CD14-positive monocyte (primary cell): Measurements from ENCODE around the gene CA10. TPM values are rescaled to one million over a fixed set of nuclear protein-coding genes. Genes with fewer than 3 reads are reported as not detected.

Source experiments
- DNase-seq, 3 donors: peaks; one replicate each; pipeline ENCODE4 v3.0.0-alpha.2; 2011 to 2022
- H2AFZ ChIP-seq: 2 replicates; pipeline ENCODE4 v1.6.0; 2012; ENCODE audit warnings: mild to moderate bottlenecking, low read depth, low read length, inconsistent platforms; ENCODE audit not compliant: insufficient read depth, poor library complexity, severe bottlenecking
- H3K27ac ChIP-seq, 2 donors: 1 replicate in 1 of 2; 2 replicates in 1 of 2; pipeline ENCODE4 v1.5.1; 2012 to 2013; ENCODE audit warnings: low read length in 2 of 2, control low read depth in 1 of 2, inconsistent platforms in 1 of 2, low read depth in 1 of 2, mild to moderate bottlenecking in 1 of 2
- H3K27me3 ChIP-seq, 2 donors: one replicate each; pipeline versions ENCODE4 v1.6.0 to v1.6.1; 2011 to 2013; ENCODE audit warnings: low read length in 2 of 2; ENCODE audit not compliant: control insufficient read depth in 2 of 2, insufficient read depth in 2 of 2
- H3K36me3 ChIP-seq, 2 donors: replicated peaks in 1 of 2; 1 replicate in 1 of 2; 2 replicates in 1 of 2; pipeline versions ENCODE4 v1.5.1 to v1.6.1; 2012 to 2013; ENCODE audit warnings: low read length in 2 of 2, control low read depth in 1 of 2, inconsistent platforms in 1 of 2, mild to moderate bottlenecking in 1 of 2; ENCODE audit not compliant: insufficient read depth in 2 of 2, control insufficient read depth in 1 of 2
- H3K4me1 ChIP-seq, 2 donors: 1 replicate in 1 of 2; 2 replicates in 1 of 2; pipeline versions ENCODE4 v1.5.1 to v1.6.1; 2012 to 2013; ENCODE audit warnings: low read length in 2 of 2, control low read depth in 1 of 2, inconsistent platforms in 1 of 2, mild to moderate bottlenecking in 1 of 2, moderate library complexity in 1 of 2; ENCODE audit not compliant: insufficient read depth in 2 of 2, control insufficient read depth in 1 of 2
- H3K4me2 ChIP-seq: replicated peaks from 2 replicates; pipeline ENCODE3; 2012; ENCODE audit warnings: low read length, moderate library complexity, mild to moderate bottlenecking; ENCODE audit not compliant: poor library complexity, severe bottlenecking; ENCODE audit errors: extremely low read depth
- H3K4me3 ChIP-seq, 3 experiments: fragments of 200-600 bp in 1 of 3; sonication (generic) in 1 of 3; replicated peaks in 1 of 3; 1 replicate in 2 of 3; 2 replicates in 1 of 3; pipeline ENCODE4 v1.5.1; 2011 to 2013; ENCODE audit warnings: low read length in 3 of 3, mild to moderate bottlenecking in 3 of 3, control low read depth in 2 of 3, low read depth in 2 of 3, inconsistent platforms in 1 of 3, moderate library complexity in 1 of 3
- H3K79me2 ChIP-seq: 2 replicates; pipeline ENCODE4 v1.6.0; 2012; ENCODE audit warnings: mild to moderate bottlenecking, control low read depth, inconsistent platforms, low read length, moderate library complexity; ENCODE audit not compliant: insufficient read depth
- H3K9ac ChIP-seq: 2 replicates; pipeline ENCODE4 v1.6.0; 2017; ENCODE audit warnings: low read length, mild to moderate bottlenecking; ENCODE audit not compliant: insufficient read depth, poor library complexity, severe bottlenecking
- H3K9me3 ChIP-seq, 2 donors: replicated peaks in 1 of 2; 1 replicate in 1 of 2; 2 replicates in 1 of 2; pipeline versions ENCODE4 v1.5.1 to v1.6.1; 2012 to 2013; ENCODE audit warnings: low read length in 2 of 2, control low read depth in 1 of 2; ENCODE audit not compliant: control insufficient read depth in 1 of 2, insufficient read depth in 1 of 2
- H4K20me1 ChIP-seq: 2 replicates; pipeline ENCODE4 v1.6.0; 2012; ENCODE audit warnings: mild to moderate bottlenecking, low read length, control low read depth, moderate library complexity; ENCODE audit not compliant: insufficient read depth
- H3K27ac Mint-ChIP-seq, 7 donors: one replicate each; pipeline ENCODE4 v1.8.0; 2020; ENCODE audit warnings: mild to moderate bottlenecking in 7 of 7, mixed read lengths in 7 of 7, moderate library complexity in 6 of 7, inconsistent platforms in 2 of 7
- H3K27me3 Mint-ChIP-seq, 3 donors: one replicate each; pipeline ENCODE4 v1.8.0; 2021 to 2022; ENCODE audit warnings: low read depth in 3 of 3, mild to moderate bottlenecking in 3 of 3, mixed read lengths in 3 of 3, moderate library complexity in 3 of 3, inconsistent platforms in 1 of 3
- H3K36me3 Mint-ChIP-seq, 2 donors: one replicate each; pipeline ENCODE4 v1.8.0; 2020; ENCODE audit warnings: mixed read lengths in 2 of 2, inconsistent platforms in 1 of 2, mild to moderate bottlenecking in 1 of 2
- H3K4me1 Mint-ChIP-seq: one replicate; pipeline ENCODE4 v1.8.0; 2020; ENCODE audit warnings: mild to moderate bottlenecking, mixed read lengths
- H3K4me3 Mint-ChIP-seq, 2 donors: one replicate each; pipeline ENCODE4 v1.8.0; 2020; ENCODE audit warnings: mild to moderate bottlenecking in 2 of 2, mixed read lengths in 2 of 2, moderate library complexity in 1 of 2
- H3K9me3 Mint-ChIP-seq, 7 donors: one replicate each; pipeline ENCODE4 v1.8.0; 2020 to 2022; ENCODE audit warnings: mixed read lengths in 7 of 7, mild to moderate bottlenecking in 6 of 7, moderate library complexity in 6 of 7, inconsistent platforms in 2 of 7
- CTCF ChIP-seq: fragments of 200-600 bp; IDR thresholded peaks from one replicate; pipeline ENCODE4 v1.8.0; 2022; ENCODE audit warnings: antibody characterized with exemption, mild to moderate bottlenecking
- WGBS: methylation state at CpG from one replicate; pipeline ENCODE4 v1.1.5; 2013; ENCODE audit warnings: missing lambda C conversion rate; ENCODE audit not compliant: insufficient coverage; 5-methylcytosine and 5-hydroxymethylcytosine counted together
- intact Hi-C, 2 donors: fragments of 100-400 bp; cut with micrococcal nuclease; formaldehyde crosslinking; loops; one replicate each; pipeline versions ENCODE4 v1.15.0 to v1.15.1; 2023
- polyA plus RNA-seq, 3 donors: library from polyadenylated mRNA; depleted of rRNA in 1 of 3; unstranded in 2 of 3; stranded (reverse) in 1 of 3; fragments of 300-500 nt in 2 of 3; fragments of >200 nt in 1 of 3; fragmentation: Illumina TruSeq in 2 of 3; gene quantifications; 1 replicate in 2 of 3; 2 replicates in 1 of 3; pipeline ENCODE4 v1.2.3, GENCODE V29; 2012 to 2021

Gene CA10
- polyA plus RNA-seq, 3 donors = not detected

DNA sequence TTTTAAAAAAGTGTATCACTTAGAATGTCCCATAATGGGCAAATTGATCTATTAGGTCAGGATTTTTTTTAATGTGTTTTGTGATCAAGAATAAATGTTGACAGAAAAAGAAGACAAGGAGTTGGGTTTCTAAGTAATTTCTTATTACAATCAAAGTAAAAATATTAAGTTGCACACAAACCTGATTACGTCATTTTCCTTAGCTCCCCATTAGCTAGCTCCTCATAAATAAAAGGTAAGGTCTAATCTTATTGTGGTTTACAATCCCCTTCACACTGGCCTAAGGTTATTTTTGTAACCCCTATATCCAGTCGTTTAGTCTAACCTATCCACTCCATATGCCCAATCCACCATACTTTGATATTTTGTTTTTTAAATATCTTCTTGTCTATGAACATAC is 7.6 kb downstream of the CA10 start:
- DNase-seq = no peak
- H3K36me3 Mint-ChIP-seq = no peaks in the 10 kb centered on the region
- no peaks in the 10 kb centered on the region for H3K9me3 Mint-ChIP-seq
- Histone ChIP-seq H3K9me3 (no peaks in the 10 kb centered on the region), H3K27me3 (peaks cover 0 to 2% of the 10 kb centered on the region in 2 donors), H4K20me1 (no peaks in the 10 kb centered on the region), H3K4me3 (no peak overlapping the region), H3K4me2 (no peak overlapping the region), H3K4me1 (no peaks in the 10 kb centered on the region), H2AFZ (no peak overlapping the region), H3K9ac (no peak overlapping the region), H3K27ac (no peak overlapping the region), H3K36me3 (no peaks in the 10 kb centered on the region), H3K79me2 (no peaks in the 10 kb centered on the region)
- no CpG with 5 or more reads among the region's 2 CpGs for WGBS
- H3K27me3 Mint-ChIP-seq = peaks cover 3 to 7% (median 4%) of the 10 kb centered on the region in 3 donors
- no peak overlapping the region for H3K27ac Mint-ChIP-seq
- no peak for TF ChIP-seq CTCF
- no peak overlapping the region for H3K4me3 Mint-ChIP-seq
- no peaks in the 10 kb centered on the region for H3K4me1 Mint-ChIP-seq
- intact Hi-C loops = no loop called here

- Histone ChIP-seq H3K4me1 (no peaks in the 10 kb centered on the region), H3K9me3 (no peaks in the 10 kb centered on the region), H3K27ac (no peak overlapping the region), H3K4me3 (no peak overlapping the region), H3K27me3 (no peaks in the 10 kb centered on the region), H3K36me3 (no peaks in the 10 kb centered on the region), H2AFZ (no peak overlapping the region), H3K79me2 (no peaks in the 10 kb centered on the region), H4K20me1 (no peaks in the 10 kb centered on the region), H3K4me2 (no peak overlapping the region), H3K9ac (no peak overlapping the region)
- no peaks in the 10 kb centered on the region for H3K4me1 Mint-ChIP-seq
- no peaks in the 10 kb centered on the region for H3K36me3 Mint-ChIP-seq
- H3K9me3 Mint-ChIP-seq = no peaks in the 10 kb centered on the region
- no peak for DNase-seq
- no peak overlapping the region for H3K27ac Mint-ChIP-seq
- WGBS = no CpG with 5 or more reads among the region's 1 CpG
- H3K4me3 Mint-ChIP-seq = no peak overlapping the region
- TF ChIP-seq CTCF = no peak
- H3K27me3 Mint-ChIP-seq = peaks cover 0 to 3% (median 3%) of the 10 kb centered on the region in 3 donors
- intact Hi-C loops = no loop called here
Measured at GRCh38 chr17:52149626-52150025, 8.9 kb downstream of the CA10 start.
